ENCODE measurements around the gene PDS5B. TPM values are rescaled to one million over a fixed set of nuclear protein-coding genes. Genes with fewer than 3 reads are reported as not detected.

The PDS5B gene
- total RNA-seq, 1 experiment from 2014 or later, result 26.5 TPM

GRCh38 chr13:32590266-32590665 lies 4.0 kb downstream of the PDS5B start:
- no peak for ATAC-seq
- H3K4me3 ChIP-seq (replicated peaks in 1 of 2; ENCODE audit: low read depth in 1 of 2, low read length in 2 of 2), result no peak overlapping the region
- peaks cover 9 to 18% of the 10 kb centered on the region in 2 experiments for H3K4me1 ChIP-seq (ENCODE audit: control insufficient read depth in 1 of 2, insufficient read depth in 2 of 2, low read length in 2 of 2)
- intact Hi-C loops (cut with micrococcal nuclease), result no loop called here
- no peak overlapping the region for H3K27ac ChIP-seq (ENCODE audit: low read depth, low read length)
- no peaks in the 10 kb centered on the region for H3K36me3 ChIP-seq (ENCODE audit: control insufficient read depth in 1 of 2, insufficient read depth in 2 of 2, low read length in 2 of 2)
- BruUV-seq (replicated peaks), result no TSS peak
- POLR2A ChIA-PET, result no interaction called here
- RAD21 ChIA-PET (ENCODE audit: low non-redundant PET in 1 of 2, low total read pairs in 2 of 2, uncharacterized antibody in 2 of 2, unreplicated experiment in 2 of 2), result no interaction called here
- peaks cover 82% of the 10 kb centered on the region for H3K79me2 ChIP-seq (ENCODE audit: insufficient read depth, low read length)
- TF ChIP-seq SIN3A (IDR thresholded peaks at IDR 0.05; ENCODE audit: low read depth) (no peak), EZH2phosphoT487 (IDR thresholded peaks at IDR 0.05; ENCODE audit: borderline replicate concordance) (no peak), YY1 (IDR thresholded peaks at IDR 0.05; ENCODE audit: extremely low read depth, insufficient replicate concordance, low read depth, low read length) (no peak), POLR2A (IDR thresholded peaks at IDR 0.05; ENCODE audit: borderline replicate concordance, extremely low read depth, insufficient read depth, insufficient read length) (no peak), EZH2 (IDR thresholded peaks at IDR 0.05) (no peak), CTCF (IDR thresholded peaks at IDR 0.05 in 2 of 3, conservative IDR thresholded peaks at IDR 0.05 in 1 of 3; ENCODE audit: borderline replicate concordance in 1 of 3, insufficient read depth in 1 of 3, low read depth in 2 of 3, low read length in 2 of 3) (no peak), ZFX (IDR thresholded peaks at IDR 0.05) (no peak), FOSL1 (IDR thresholded peaks at IDR 0.05; ENCODE audit: low read depth) (no peak), RAD21 (IDR thresholded peaks at IDR 0.05; ENCODE audit: low read depth) (no peak), POLR2AphosphoS5 (IDR thresholded peaks at IDR 0.05; ENCODE audit: low read depth, low read length) (no peak), ZBTB33 (IDR thresholded peaks at IDR 0.05; ENCODE audit: extremely low read depth, insufficient replicate concordance, low read length) (no peak), ATF3 (IDR thresholded peaks at IDR 0.05) (no peak), ELF1 (IDR thresholded peaks at IDR 0.05; ENCODE audit: borderline replicate concordance, low read depth) (no peak), CBX3 (IDR thresholded peaks at IDR 0.05; ENCODE audit: low read depth) (no peak), ZNF274 (IDR thresholded peaks at IDR 0.05; ENCODE audit: low read depth, low read length) (no peak), EGR1 (IDR thresholded peaks at IDR 0.05; ENCODE audit: low read depth) (no peak), SP1 (IDR thresholded peaks at IDR 0.05; ENCODE audit: low read depth) (no peak), TCF7L2 (IDR thresholded peaks at IDR 0.05; ENCODE audit: borderline replicate concordance, extremely low read depth, insufficient read depth, insufficient read length) (no peak)
- no peak overlapping the region for H3K4me2 ChIP-seq (ENCODE audit: low read length)
- peaks cover 1% of the 10 kb centered on the region for H4K20me1 ChIP-seq (ENCODE audit: insufficient read depth)
- H2AFZ ChIP-seq (ENCODE audit: low read depth, low read length, poor library complexity, severe bottlenecking), result no peak overlapping the region
- H3K9ac ChIP-seq (ENCODE audit: low read length), result no peak overlapping the region
- CTCF ChIA-PET, result interaction anchor here (2.3 kb wide), 1 partner anchor 9 kb away, joined by 7 read pairs; no protein-coding TSS in a partner anchor
- no peaks in the 10 kb centered on the region for H3K9me2 ChIP-seq (ENCODE audit: insufficient read depth)
- no peaks in the 10 kb centered on the region for H3K27me3 ChIP-seq (ENCODE audit: insufficient read depth, low read length)
- no peaks in the 10 kb centered on the region for H3K9me3 ChIP-seq (ENCODE audit: control insufficient read depth in 1 of 2, insufficient read depth in 1 of 2, low read depth in 1 of 2, low read length in 2 of 2)
- no peak for DNase-seq (ENCODE audit: low read depth, low spot score)

All from HCT116 (cell line).